Neural cell (in vitro differentiated cells): Measurements from ENCODE around the gene FHL2.

Source experiments
- EP300 ChIP-seq: fragments of 450-650 bp; conservative IDR thresholded peaks from 2 replicates; pipeline ENCODE4 v1.6.1; 2014; ENCODE audit warnings: antibody characterized with exemption, mild to moderate bottlenecking, moderate library complexity; ENCODE audit not compliant: poor library complexity, severe bottlenecking
- EZH2 ChIP-seq: fragments of 200-600, 300-800 bp; shearing (Covaris generic), sonication (generic); IDR thresholded peaks from 2 replicates; pipeline ENCODE4 v1.6.1; 2014; ENCODE audit warnings: antibody characterized with exemption, low read length, borderline replicate concordance, mild to moderate bottlenecking; ENCODE audit not compliant: insufficient read depth, poor library complexity, severe bottlenecking
- MXI1 ChIP-seq: fragments of 450-650 bp; conservative IDR thresholded peaks from 2 replicates; pipeline ENCODE4 v1.6.1; 2014; ENCODE audit warnings: antibody characterized with exemption, mild to moderate bottlenecking; ENCODE audit not compliant: poor library complexity, severe bottlenecking
- POLR2AphosphoS5 ChIP-seq: IDR thresholded peaks from 2 replicates; pipeline ENCODE4 v1.6.1; 2012
- RAD21 ChIP-seq: fragments of 450-650 bp; conservative IDR thresholded peaks from 2 replicates; pipeline ENCODE4 v1.6.1; 2014; ENCODE audit warnings: antibody characterized with exemption, mild to moderate bottlenecking, moderate library complexity
- TAF1 ChIP-seq: IDR thresholded peaks from 2 replicates; pipeline ENCODE4 v1.6.1; 2012; ENCODE audit warnings: low read depth
- TF ChIP-seq, protein P1 (sequence below): fragments of 450-650 bp; IDR thresholded peaks from 2 replicates; pipeline ENCODE4 v1.5.1; 2014; ENCODE audit warnings: antibody characterized with exemption, mild to moderate bottlenecking, moderate library complexity; ENCODE audit not compliant: poor library complexity, severe bottlenecking

- TF ChIP-seq TAF1 (no peak), EZH2 (no peak), MXI1 (no peak), RAD21 (no peak), POLR2AphosphoS5 (no peak), EP300 (no peak)
- TF ChIP-seq, protein P1, sequence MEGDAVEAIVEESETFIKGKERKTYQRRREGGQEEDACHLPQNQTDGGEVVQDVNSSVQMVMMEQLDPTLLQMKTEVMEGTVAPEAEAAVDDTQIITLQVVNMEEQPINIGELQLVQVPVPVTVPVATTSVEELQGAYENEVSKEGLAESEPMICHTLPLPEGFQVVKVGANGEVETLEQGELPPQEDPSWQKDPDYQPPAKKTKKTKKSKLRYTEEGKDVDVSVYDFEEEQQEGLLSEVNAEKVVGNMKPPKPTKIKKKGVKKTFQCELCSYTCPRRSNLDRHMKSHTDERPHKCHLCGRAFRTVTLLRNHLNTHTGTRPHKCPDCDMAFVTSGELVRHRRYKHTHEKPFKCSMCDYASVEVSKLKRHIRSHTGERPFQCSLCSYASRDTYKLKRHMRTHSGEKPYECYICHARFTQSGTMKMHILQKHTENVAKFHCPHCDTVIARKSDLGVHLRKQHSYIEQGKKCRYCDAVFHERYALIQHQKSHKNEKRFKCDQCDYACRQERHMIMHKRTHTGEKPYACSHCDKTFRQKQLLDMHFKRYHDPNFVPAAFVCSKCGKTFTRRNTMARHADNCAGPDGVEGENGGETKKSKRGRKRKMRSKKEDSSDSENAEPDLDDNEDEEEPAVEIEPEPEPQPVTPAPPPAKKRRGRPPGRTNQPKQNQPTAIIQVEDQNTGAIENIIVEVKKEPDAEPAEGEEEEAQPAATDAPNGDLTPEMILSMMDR, result no peak
Measured at GRCh38 chr2:105379741-105380186, 19.1 kb downstream of the FHL2 start.
